HepG2 (cell line): Measurements from ENCODE around the gene CIAO3. TPM values are rescaled to one million over a fixed set of nuclear protein-coding genes. Genes with fewer than 3 reads are reported as not detected.
A peak's percentile ranks its signal among the peaks of the same experiment; 100 is the strongest.

Experiments
- GLMP ChIP-seq: sonication (generic); formaldehyde crosslinking; IDR thresholded peaks from 2 replicates; pipeline ENCODE4 v1.9.0; 2021; ENCODE audit warnings: missing genetic modification reagents, mild to moderate bottlenecking, borderline replicate concordance
- KDM4B ChIP-seq: sonication (generic); formaldehyde crosslinking; IDR thresholded peaks from 2 replicates; pipeline ENCODE4 v1.4.0; 2020; ENCODE audit warnings: missing genetic modification reagents
- MBD4 ChIP-seq: IDR thresholded peaks from 2 replicates; pipeline ENCODE4 v1.6.1; 2012; ENCODE audit warnings: low read length, inconsistent platforms, borderline replicate concordance
- PITX1 ChIP-seq: sonication (generic); formaldehyde crosslinking; IDR thresholded peaks from 2 replicates; pipeline ENCODE4 v1.5.1; 2020; ENCODE audit warnings: mild to moderate bottlenecking, missing genetic modification reagents
- SKI ChIP-seq: fragments of 450-650 bp; IDR thresholded peaks from one replicate; pipeline ENCODE4 v1.6.1; 2018; ENCODE audit warnings: mild to moderate bottlenecking; ENCODE audit not compliant: partially characterized antibody
- SMARCC2 ChIP-seq: fragments of 450-650 bp; IDR thresholded peaks from 2 replicates; pipeline ENCODE4 v1.6.1; 2017; ENCODE audit warnings: antibody characterized with exemption, mild to moderate bottlenecking
- SRSF9 ChIP-seq: fragments of 200-400 bp; formaldehyde crosslinking; IDR thresholded peaks from 2 replicates; pipeline ENCODE4 v1.6.1; 2018; ENCODE audit warnings: borderline replicate concordance, mild to moderate bottlenecking, low read depth, low read length; ENCODE audit not compliant: insufficient read depth, poor library complexity, severe bottlenecking
- TBX2 ChIP-seq: sonication (generic); formaldehyde crosslinking; IDR thresholded peaks from 2 replicates; pipeline ENCODE4 v1.5.0; 2020; ENCODE audit warnings: missing genetic modification reagents, mild to moderate bottlenecking, borderline replicate concordance
- ZBTB1 ChIP-seq: sonication (generic); formaldehyde crosslinking; IDR thresholded peaks from 2 replicates; pipeline ENCODE4 v1.4.0; 2020; ENCODE audit warnings: missing genetic modification reagents, borderline replicate concordance
- ZKSCAN1 ChIP-seq: fragments of 150-350 bp; IDR thresholded peaks from 2 replicates; pipeline ENCODE4 v1.6.1; 2014; ENCODE audit warnings: low read length
- ZNF232 ChIP-seq: sonication (generic); formaldehyde crosslinking; IDR thresholded peaks from 2 replicates; pipeline ENCODE4 v1.4.0; 2020; ENCODE audit warnings: missing genetic modification reagents, borderline replicate concordance
- ZNF569 ChIP-seq: sonication (generic); formaldehyde crosslinking; IDR thresholded peaks from 2 replicates; pipeline ENCODE4 v1.5.0; 2020; ENCODE audit warnings: mild to moderate bottlenecking, missing genetic modification reagents, moderate library complexity, borderline replicate concordance
- ZSCAN29 ChIP-seq: sonication (generic); formaldehyde crosslinking; conservative IDR thresholded peaks from 2 replicates; pipeline ENCODE4 v1.4.0; 2020; ENCODE audit warnings: mild to moderate bottlenecking, missing genetic modification reagents
- polyA plus RNA-seq, 8 experiments: library from polyadenylated mRNA; depleted of rRNA in 3 of 8; stranded (reverse) in 7 of 8; unstranded in 1 of 8; fragments of >200 nt; fragmentation: Illumina TruSeq in 4 of 8; extraction: Trizol in 4 of 8; gene quantifications; 2 replicates each; pipeline versions ENCODE4 v1.2.1 to v1.2.3, GENCODE V29; 2011 to 2016; ENCODE audit warnings: low read depth in 4 of 8, missing spikeins in 1 of 8, mixed read lengths in 1 of 8; ENCODE audit not compliant: insufficient read depth in 1 of 8
- total RNA-seq, 5 experiments: library from RNA; depleted of rRNA; stranded (reverse); fragments of >200 nt; fragmentation: Illumina TruSeq; extraction: Trizol; gene quantifications; 2 replicates each; pipeline ENCODE4 v1.2.3, GENCODE V29; 2016; ENCODE audit warnings: low read depth in 1 of 5
- TF ChIP-seq, protein P1 (sequence below): sonication (generic); formaldehyde crosslinking; IDR thresholded peaks from 2 replicates; pipeline ENCODE4 v1.8.1; 2023; ENCODE audit warnings: mild to moderate bottlenecking, missing genetic modification reagents
- TF ChIP-seq, protein P2 (sequence below): sonication (generic); formaldehyde crosslinking; IDR thresholded peaks from 2 replicates; pipeline ENCODE4 v1.4.0; 2020; ENCODE audit warnings: missing genetic modification reagents, mild to moderate bottlenecking, borderline replicate concordance
- TF ChIP-seq, protein P3 (sequence below): fragments of 450-650 bp; IDR thresholded peaks from 2 replicates; pipeline ENCODE4 v1.6.1; 2016
- TF ChIP-seq, protein P4 (sequence below): sonication (generic); formaldehyde crosslinking; IDR thresholded peaks from 2 replicates; pipeline ENCODE4 v1.5.1; 2020; ENCODE audit warnings: mild to moderate bottlenecking, missing genetic modification reagents

The CIAO3 gene
- total and polyA plus RNA-seq, 2 of the 13 experiments (the other 11 are each of a cell fraction or from before 2014, with no cell fraction given), result 21.7 to 25.0 TPM

- TF ChIP-seq ZNF569 (no peak), ZSCAN29 (CRISPR knock-in tag) (no peak), ZBTB1 (CRISPR knock-in tag) (no peak), ZKSCAN1 (no peak), ZNF232 (CRISPR knock-in tag) (0 out of 2 replicates have a peak, but pooled peaks have one; percentile 43), KDM4B (no peak), SKI (no peak), PITX1 (CRISPR knock-in tag) (no peak), SRSF9 (no peak), GLMP (no peak), MBD4 (no peak), TBX2 (no peak), SMARCC2 (no peak)
- TF ChIP-seq, protein P1, sequence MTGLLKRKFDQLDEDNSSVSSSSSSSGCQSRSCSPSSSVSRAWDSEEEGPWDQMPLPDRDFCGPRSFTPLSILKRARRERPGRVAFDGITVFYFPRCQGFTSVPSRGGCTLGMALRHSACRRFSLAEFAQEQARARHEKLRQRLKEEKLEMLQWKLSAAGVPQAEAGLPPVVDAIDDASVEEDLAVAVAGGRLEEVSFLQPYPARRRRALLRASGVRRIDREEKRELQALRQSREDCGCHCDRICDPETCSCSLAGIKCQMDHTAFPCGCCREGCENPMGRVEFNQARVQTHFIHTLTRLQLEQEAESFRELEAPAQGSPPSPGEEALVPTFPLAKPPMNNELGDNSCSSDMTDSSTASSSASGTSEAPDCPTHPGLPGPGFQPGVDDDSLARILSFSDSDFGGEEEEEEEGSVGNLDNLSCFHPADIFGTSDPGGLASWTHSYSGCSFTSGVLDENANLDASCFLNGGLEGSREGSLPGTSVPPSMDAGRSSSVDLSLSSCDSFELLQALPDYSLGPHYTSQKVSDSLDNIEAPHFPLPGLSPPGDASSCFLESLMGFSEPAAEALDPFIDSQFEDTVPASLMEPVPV (CRISPR knock-in tag), result no peak
- TF ChIP-seq, protein P2, sequence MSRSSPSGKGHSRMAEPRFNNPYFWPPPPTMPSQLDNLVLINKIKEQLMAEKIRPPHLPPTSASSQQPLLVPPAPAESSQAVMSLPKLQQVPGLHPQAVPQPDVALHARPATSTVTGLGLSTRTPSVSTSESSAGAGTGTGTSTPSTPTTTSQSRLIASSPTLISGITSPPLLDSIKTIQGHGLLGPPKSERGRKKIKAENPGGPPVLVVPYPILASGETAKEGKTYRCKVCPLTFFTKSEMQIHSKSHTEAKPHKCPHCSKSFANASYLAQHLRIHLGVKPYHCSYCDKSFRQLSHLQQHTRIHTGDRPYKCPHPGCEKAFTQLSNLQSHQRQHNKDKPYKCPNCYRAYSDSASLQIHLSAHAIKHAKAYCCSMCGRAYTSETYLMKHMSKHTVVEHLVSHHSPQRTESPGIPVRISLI, result no peak
- TF ChIP-seq, protein P3, sequence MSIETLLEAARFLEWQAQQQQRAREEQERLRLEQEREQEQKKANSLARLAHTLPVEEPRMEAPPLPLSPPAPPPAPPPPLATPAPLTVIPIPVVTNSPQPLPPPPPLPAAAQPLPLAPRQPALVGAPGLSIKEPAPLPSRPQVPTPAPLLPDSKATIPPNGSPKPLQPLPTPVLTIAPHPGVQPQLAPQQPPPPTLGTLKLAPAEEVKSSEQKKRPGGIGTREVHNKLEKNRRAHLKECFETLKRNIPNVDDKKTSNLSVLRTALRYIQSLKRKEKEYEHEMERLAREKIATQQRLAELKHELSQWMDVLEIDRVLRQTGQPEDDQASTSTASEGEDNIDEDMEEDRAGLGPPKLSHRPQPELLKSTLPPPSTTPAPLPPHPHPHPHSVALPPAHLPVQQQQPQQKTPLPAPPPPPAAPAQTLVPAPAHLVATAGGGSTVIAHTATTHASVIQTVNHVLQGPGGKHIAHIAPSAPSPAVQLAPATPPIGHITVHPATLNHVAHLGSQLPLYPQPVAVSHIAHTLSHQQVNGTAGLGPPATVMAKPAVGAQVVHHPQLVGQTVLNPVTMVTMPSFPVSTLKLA, result peak; percentile 17; the same call in 1 of the 2 replicates
- TF ChIP-seq, protein P4, sequence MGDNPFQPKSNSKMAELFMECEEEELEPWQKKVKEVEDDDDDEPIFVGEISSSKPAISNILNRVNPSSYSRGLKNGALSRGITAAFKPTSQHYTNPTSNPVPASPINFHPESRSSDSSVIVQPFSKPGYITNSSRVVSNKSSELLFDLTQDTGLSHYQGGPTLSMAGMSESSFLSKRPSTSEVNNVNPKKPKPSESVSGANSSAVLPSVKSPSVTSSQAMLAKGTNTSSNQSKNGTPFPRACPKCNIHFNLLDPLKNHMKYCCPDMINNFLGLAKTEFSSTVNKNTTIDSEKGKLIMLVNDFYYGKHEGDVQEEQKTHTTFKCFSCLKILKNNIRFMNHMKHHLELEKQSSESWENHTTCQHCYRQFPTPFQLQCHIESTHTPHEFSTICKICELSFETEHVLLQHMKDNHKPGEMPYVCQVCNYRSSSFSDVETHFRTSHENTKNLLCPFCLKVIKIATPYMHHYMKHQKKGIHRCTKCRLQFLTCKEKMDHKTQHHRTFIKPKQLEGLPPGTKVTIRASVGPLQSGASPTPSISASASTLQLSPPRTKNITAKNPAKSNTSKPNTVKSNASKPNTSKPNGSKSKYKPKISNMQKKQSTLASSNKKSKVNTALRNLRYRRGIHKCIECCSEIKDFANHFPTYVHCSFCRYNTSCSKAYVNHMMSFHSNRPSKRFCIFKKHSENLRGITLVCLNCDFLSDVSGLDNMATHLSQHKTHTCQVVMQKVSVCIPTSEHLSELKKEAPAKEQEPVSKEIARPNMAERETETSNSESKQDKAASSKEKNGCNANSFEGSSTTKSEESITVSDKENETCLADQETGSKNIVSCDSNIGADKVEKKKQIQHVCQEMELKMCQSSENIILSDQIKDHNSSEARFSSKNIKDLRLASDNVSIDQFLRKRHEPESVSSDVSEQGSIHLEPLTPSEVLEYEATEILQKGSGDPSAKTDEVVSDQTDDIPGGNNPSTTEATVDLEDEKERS (CRISPR knock-in tag), result no peak
Measured at GRCh38 chr16:679814-680624, 60.8 kb downstream of the CIAO3 start, which contains the start of gene STUB1 (continued).
